HCT116 (cell line): ENCODE measurements around the gene TDRD12. TPM values are rescaled to one million over a fixed set of nuclear protein-coding genes. Genes with fewer than 3 reads are reported as not detected.

Experiments used
- ATAC-seq: fragments of 200-7000 bp; cut with Tn5 transposase; 2 replicates; pipeline ENCODE4 v1.9.1; 2020; ENCODE audit warnings: mild to moderate bottlenecking, moderate library complexity
- BruUV-seq: library from RNA; stranded (reverse); fragments of 400-500 nt; replicated peaks from 2 replicates; lab custom pipeline; 2021; lab: Mats Ljungman, UMichigan
- CTCF ChIA-PET: fragments of 300-600 bp; sonication (Branson Sonifier 250); formaldehyde crosslinking; loops from one replicate; lab custom pipeline; 2021; ENCODE audit warnings: antibody characterized with exemption; lab: Charles Lee
- POLR2A ChIA-PET: fragments of 300-600, 350-600 bp; sonication (Branson Sonifier 250); formaldehyde crosslinking; loops from one replicate; lab custom pipeline; 2021; ENCODE audit warnings: antibody characterized with exemption; lab: Charles Lee
- RAD21 ChIA-PET, 2 experiments: fragments of 300-600 bp; sonication (Branson Sonifier 250); formaldehyde crosslinking; loops; one replicate each; lab custom pipeline; 2023; ENCODE audit warnings: low total read pairs in 2 of 2; ENCODE audit not compliant: uncharacterized antibody in 2 of 2, unreplicated experiment in 2 of 2, low non-redundant PET in 1 of 2; lab: Charles Lee
- DNase-seq: peaks from one replicate; pipeline ENCODE4 v3.0.0-alpha.2; 2010; ENCODE audit warnings: low read depth, low spot score
- H2AFZ ChIP-seq: fragments of 200-600 bp; shearing (Covaris generic), sonication (generic); 2 replicates; pipeline ENCODE4 v1.6.1; 2017; ENCODE audit warnings: low read depth, mixed run types, mixed read lengths, antibody characterized with exemption, low read length; ENCODE audit not compliant: poor library complexity, severe bottlenecking
- H3K27ac ChIP-seq: 2 replicates; pipeline ENCODE4 v1.5.1; 2012; ENCODE audit warnings: low read depth, low read length
- H3K27me3 ChIP-seq: fragments of 200-600 bp; sonication (generic); 2 replicates; pipeline ENCODE4 v1.6.1; 2016; ENCODE audit warnings: mixed run types, low read length, mixed read lengths; ENCODE audit not compliant: insufficient read depth
- H3K36me3 ChIP-seq, 2 experiments: fragments of 200-500 bp in 1 of 2; fragments of 200-600 bp in 1 of 2; sonication (Bioruptor generic) in 1 of 2; sonication (generic) in 1 of 2; 2 replicates each; pipeline versions ENCODE4 v1.5.1 to v1.6.1; 2014 to 2016; ENCODE audit warnings: low read length in 2 of 2, inconsistent platforms in 1 of 2, mixed read lengths in 1 of 2, mixed run types in 1 of 2; ENCODE audit not compliant: insufficient read depth in 2 of 2, control insufficient read depth in 1 of 2
- H3K4me1 ChIP-seq, 2 experiments: fragments of 200-600 bp in 1 of 2; sonication (generic) in 1 of 2; 2 replicates each; pipeline versions ENCODE4 v1.5.1 to v1.6.1; 2012 to 2017; ENCODE audit warnings: low read length in 2 of 2, inconsistent platforms in 1 of 2, mild to moderate bottlenecking in 1 of 2, mixed read lengths in 1 of 2, mixed run types in 1 of 2, moderate library complexity in 1 of 2; ENCODE audit not compliant: insufficient read depth in 2 of 2, control insufficient read depth in 1 of 2
- H3K4me2 ChIP-seq: fragments of 200-600 bp; sonication (generic); 2 replicates; pipeline ENCODE4 v1.6.1; 2017; ENCODE audit warnings: mixed run types, low read length, mixed read lengths
- H3K4me3 ChIP-seq, 2 experiments: fragments of 200-600 bp in 1 of 2; sonication (generic) in 1 of 2; replicated peaks in 1 of 2; 2 replicates each; pipeline ENCODE4 v1.5.1; 2011 to 2016; ENCODE audit warnings: low read length in 2 of 2, control low read depth in 1 of 2, low read depth in 1 of 2, mild to moderate bottlenecking in 1 of 2, mixed read lengths in 1 of 2, mixed run types in 1 of 2
- H3K79me2 ChIP-seq: fragments of 200-600 bp; sonication (generic); 2 replicates; pipeline ENCODE4 v1.6.1; 2017; ENCODE audit warnings: mild to moderate bottlenecking, mixed run types, low read length, moderate library complexity, mixed read lengths; ENCODE audit not compliant: insufficient read depth
- H3K9ac ChIP-seq: fragments of 200-600 bp; sonication (generic); 2 replicates; pipeline ENCODE4 v1.6.1; 2016; ENCODE audit warnings: low read length, mixed read lengths
- H3K9me2 ChIP-seq: fragments of 200-600 bp; sonication (generic), shearing (Covaris generic); 2 replicates; pipeline ENCODE4 v1.6.1; 2017; ENCODE audit warnings: mixed run types, mild to moderate bottlenecking, moderate library complexity; ENCODE audit not compliant: insufficient read depth
- H3K9me3 ChIP-seq, 2 experiments: fragments of 200-500 bp in 1 of 2; fragments of 200-600 bp in 1 of 2; sonication (Bioruptor generic) in 1 of 2; sonication (generic) in 1 of 2; 2 replicates each; pipeline ENCODE4 v1.6.1; 2014 to 2017; ENCODE audit warnings: low read length in 2 of 2, mixed read lengths in 2 of 2, inconsistent platforms in 1 of 2, low read depth in 1 of 2, mild to moderate bottlenecking in 1 of 2, mixed run types in 1 of 2, moderate library complexity in 1 of 2; ENCODE audit not compliant: control insufficient read depth in 1 of 2, insufficient read depth in 1 of 2
- H4K20me1 ChIP-seq: fragments of 200-600 bp; sonication (generic), shearing (Covaris generic); 2 replicates; pipeline ENCODE4 v1.6.1; 2017; ENCODE audit warnings: mixed run types, mild to moderate bottlenecking, moderate library complexity; ENCODE audit not compliant: insufficient read depth
- ATF3 ChIP-seq: IDR thresholded peaks from 2 replicates; pipeline ENCODE4 v1.6.1; 2012
- CEBPB ChIP-seq: IDR thresholded peaks from 2 replicates; pipeline ENCODE4 v1.6.1; 2012; ENCODE audit warnings: low read depth
- CTCF ChIP-seq, 3 experiments: fragments of 200-600 bp in 1 of 3; sonication (generic) in 1 of 3; IDR thresholded peaks in 2 of 3; conservative IDR thresholded peaks in 1 of 3; 2 replicates each; pipeline ENCODE4 v1.5.1; 2012 to 2017; ENCODE audit warnings: low read depth in 2 of 3, low read length in 2 of 3, antibody characterized with exemption in 1 of 3, borderline replicate concordance in 1 of 3, control low read depth in 1 of 3, mild to moderate bottlenecking in 1 of 3, mixed read lengths in 1 of 3, mixed run types in 1 of 3, moderate library complexity in 1 of 3; ENCODE audit not compliant: insufficient read depth in 1 of 3
- EGR1 ChIP-seq: IDR thresholded peaks from 2 replicates; pipeline ENCODE4 v1.6.1; 2012; ENCODE audit warnings: low read depth
- ELF1 ChIP-seq: IDR thresholded peaks from 2 replicates; pipeline ENCODE4 v1.6.1; 2012; ENCODE audit warnings: low read depth, borderline replicate concordance
- EZH2 ChIP-seq: fragments of 200-600 bp; sonication (generic); IDR thresholded peaks from 2 replicates; pipeline ENCODE4 v1.6.1; 2017; ENCODE audit warnings: antibody characterized with exemption, mixed run types
- EZH2phosphoT487 ChIP-seq: fragments of 200-600 bp; IDR thresholded peaks from 2 replicates; pipeline ENCODE4 v1.6.1; 2018; ENCODE audit warnings: antibody characterized with exemption, borderline replicate concordance
- FOSL1 ChIP-seq: IDR thresholded peaks from 2 replicates; pipeline ENCODE4 v1.6.1; 2012; ENCODE audit warnings: low read depth
- JUND ChIP-seq: IDR thresholded peaks from 2 replicates; pipeline ENCODE4 v1.6.1; 2012
- POLR2A ChIP-seq: IDR thresholded peaks from 2 replicates; pipeline ENCODE4 v1.7.0; 2011; ENCODE audit warnings: borderline replicate concordance; ENCODE audit not compliant: insufficient read depth, insufficient read length; ENCODE audit errors: extremely low read depth
- POLR2AphosphoS5 ChIP-seq: IDR thresholded peaks from 2 replicates; pipeline ENCODE4 v1.6.1; 2011; ENCODE audit warnings: mild to moderate bottlenecking, low read depth, low read length, moderate library complexity
- REST ChIP-seq: IDR thresholded peaks from 2 replicates; pipeline ENCODE4 v1.6.1; 2012; ENCODE audit warnings: low read depth
- SIN3A ChIP-seq: IDR thresholded peaks from 2 replicates; pipeline ENCODE4 v1.6.1; 2012; ENCODE audit warnings: low read depth
- SP1 ChIP-seq: IDR thresholded peaks from 2 replicates; pipeline ENCODE4 v1.6.1; 2012; ENCODE audit warnings: low read depth
- SRF ChIP-seq: IDR thresholded peaks from 2 replicates; pipeline ENCODE4 v1.6.1; 2012; ENCODE audit warnings: low read depth
- TCF7L2 ChIP-seq: IDR thresholded peaks from 2 replicates; pipeline ENCODE4 v1.7.0; 2011; ENCODE audit warnings: borderline replicate concordance, inconsistent platforms; ENCODE audit not compliant: insufficient read depth, insufficient read length; ENCODE audit errors: extremely low read depth
- YY1 ChIP-seq: IDR thresholded peaks from 2 replicates; pipeline ENCODE4 v1.6.1; 2011; ENCODE audit warnings: low read length, low read depth, moderate library complexity, mild to moderate bottlenecking; ENCODE audit not compliant: insufficient replicate concordance; ENCODE audit errors: extremely low read depth
- ZBTB33 ChIP-seq: IDR thresholded peaks from 2 replicates; pipeline ENCODE4 v1.6.1; 2011; ENCODE audit warnings: mild to moderate bottlenecking, low read length, moderate library complexity; ENCODE audit not compliant: insufficient replicate concordance; ENCODE audit errors: extremely low read depth
- ZNF274 ChIP-seq: fragments of 200-500 bp; sonication (Bioruptor generic); IDR thresholded peaks from 2 replicates; pipeline ENCODE4 v1.6.1; 2014; ENCODE audit warnings: mild to moderate bottlenecking, low read depth, low read length, inconsistent platforms
- intact Hi-C: fragments of 100-400 bp; cut with micrococcal nuclease; formaldehyde crosslinking; loops from 2 replicates; pipeline ENCODE4 v1.10.0; 2022
- total RNA-seq: library from RNA; stranded (reverse); gene quantifications from one replicate; pipeline ENCODE4 v1.2.1, GENCODE V29; 2021; ENCODE audit not compliant: unreplicated experiment

Gene TDRD12
- total RNA-seq, 1 experiment from 2014 or later = 0.30 TPM

GRCh38 chr19:32870981-32871451, 151.4 kb downstream of the TDRD12 start:
- Histone ChIP-seq H3K9ac (no peak overlapping the region), H3K9me3 (no peaks in the 10 kb centered on the region), H3K4me1 (no peaks in the 10 kb centered on the region), H3K27ac (no peak overlapping the region), H3K36me3 (no peaks in the 10 kb centered on the region), H3K9me2 (no peaks in the 10 kb centered on the region), H3K27me3 (no peaks in the 10 kb centered on the region), H2AFZ (no peak overlapping the region), H4K20me1 (no peaks in the 10 kb centered on the region), H3K4me2 (no peak overlapping the region), H3K4me3 (no peak overlapping the region), H3K79me2 (no peaks in the 10 kb centered on the region)
- TF ChIP-seq JUND = no peak
- no peak for TF ChIP-seq EZH2
- no peak for TF ChIP-seq CTCF (IDR thresholded peaks at IDR 0.05 in 2 of 3, conservative IDR thresholded peaks at IDR 0.05 in 1 of 3; ENCODE audit: borderline replicate concordance in 1 of 3, insufficient read depth in 1 of 3, low read depth in 2 of 3, low read length in 2 of 3)
- no peak for TF ChIP-seq SP1
- TF ChIP-seq EZH2phosphoT487 = no peak
- no peak for TF ChIP-seq EGR1
- no peak for TF ChIP-seq SRF
- TF ChIP-seq REST = no peak
- TF ChIP-seq TCF7L2 = no peak
- no peak for TF ChIP-seq SIN3A
- TF ChIP-seq FOSL1 = no peak
- TF ChIP-seq ZNF274 = no peak
- no peak for TF ChIP-seq ZBTB33
- TF ChIP-seq ELF1 = no peak
- no peak for TF ChIP-seq POLR2AphosphoS5
- no peak for TF ChIP-seq CEBPB
- TF ChIP-seq YY1 = no peak
- TF ChIP-seq ATF3 = no peak
- TF ChIP-seq POLR2A = no peak
- ATAC-seq (no peak), DNase-seq (no peak)
- BruUV-seq = no TSS peak
- ChIA-PET POLR2A (no interaction called here), CTCF (no interaction called here), RAD21 (interaction anchor here in 1 of 2 experiments (0.6 kb wide), 1 partner anchor 250 kb away, joined by 3 read pairs; no protein-coding TSS in a partner anchor)
- intact Hi-C loops = no loop called here
